GM19238 (cell line): ENCODE data around the gene ELMO1.

ENCODE experiments used
- DNase-seq: peaks from one replicate; pipeline ENCODE4 v3.0.0; 2011; ENCODE audit warnings: low spot score; ENCODE audit not compliant: insufficient read length

Gene ELMO1

DNA sequence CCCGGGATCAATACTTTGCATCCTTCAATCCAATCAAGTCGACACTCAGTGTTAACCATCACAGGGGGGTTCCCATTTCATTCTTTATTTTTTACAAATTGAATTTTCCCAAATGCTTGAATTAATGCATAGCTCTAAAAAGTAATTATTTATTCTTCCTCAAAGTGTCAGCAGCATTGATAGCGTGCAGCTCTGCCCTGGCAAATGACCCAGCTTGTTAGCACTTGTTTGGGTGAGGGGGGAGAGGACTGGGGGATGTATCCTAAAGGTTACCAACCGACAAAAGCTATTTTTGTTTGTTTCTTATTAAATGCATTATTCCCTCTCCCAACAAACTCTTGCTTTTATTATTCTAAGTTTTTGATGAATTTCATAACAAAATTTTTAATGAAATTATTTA, 27.0 kb upstream of the ELMO1 start:
- no peak for DNase-seq

DNA sequence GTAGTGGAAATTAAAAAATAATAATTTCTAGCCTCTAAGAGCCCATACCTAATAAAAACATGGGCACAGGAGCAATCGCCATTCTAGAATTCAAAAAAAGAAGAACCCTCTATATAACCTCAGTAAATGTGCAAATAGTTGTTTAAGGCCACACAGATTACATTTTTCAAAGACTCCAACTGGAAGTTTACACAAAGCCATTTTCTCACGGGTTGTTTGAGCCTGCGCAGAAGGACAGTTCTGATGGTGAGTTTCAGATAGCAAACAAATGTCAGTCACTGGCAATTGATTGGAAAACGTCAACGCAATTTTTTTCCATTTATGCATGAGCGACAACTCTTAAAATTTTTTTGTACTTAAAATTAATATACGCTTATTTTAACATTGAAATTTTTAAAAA, 23.0 kb upstream of the ELMO1 start:
- no peak for DNase-seq

- no peak for DNase-seq
Observed at GRCh38 chr7:37467002-37467401, 18.3 kb upstream of the ELMO1 start.

GRCh38 chr7:37462138-37462537, 13.5 kb upstream of the ELMO1 start:
- DNase-seq, result no peak

- no peak for DNase-seq
Observed at GRCh38 chr7:37455081-37455480, 6.4 kb upstream of the ELMO1 start.

GRCh38 chr7:37452346-37452745, 3.7 kb upstream of the ELMO1 start:
- DNase-seq, result no peak

GRCh38 chr7:37450035-37450434, 1.4 kb upstream of the ELMO1 start:
- no peak for DNase-seq

GRCh38 chr7:37449621-37450020, 957 bp upstream of the ELMO1 start:
- no peak for DNase-seq

- DNase-seq, result peak; percentile 20
Observed at GRCh38 chr7:37448011-37448635, 541 bp downstream of the ELMO1 start.

DNA sequence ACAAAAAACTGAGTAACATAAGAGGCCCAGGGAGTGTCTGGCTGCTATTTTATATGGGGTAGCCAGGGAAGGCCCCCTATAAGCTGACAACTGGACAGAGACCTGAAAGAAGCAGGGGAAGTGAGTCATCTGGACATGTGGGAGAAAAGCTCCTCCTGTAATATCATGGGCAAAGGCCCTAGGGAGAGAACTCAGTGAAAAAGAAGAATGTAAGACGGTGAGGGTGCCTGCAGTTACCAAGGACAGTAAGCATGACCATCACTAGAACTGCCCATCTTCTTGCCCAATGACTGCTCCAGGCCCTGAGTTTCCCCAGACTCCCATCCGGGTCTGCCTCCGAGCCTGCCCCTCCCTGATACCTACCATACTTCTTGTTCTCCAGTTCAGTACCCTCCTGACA, 2.3 kb downstream of the ELMO1 start:
- DNase-seq, result no peak

GRCh38 chr7:37445790-37446189, 2.9 kb downstream of the ELMO1 start:
- no peak for DNase-seq

GRCh38 chr7:37445064-37445723, 3.5 kb downstream of the ELMO1 start:
- DNase-seq, result no peak

- DNase-seq, result no peak
Observed at GRCh38 chr7:37443627-37444026, 5.0 kb downstream of the ELMO1 start.

DNA sequence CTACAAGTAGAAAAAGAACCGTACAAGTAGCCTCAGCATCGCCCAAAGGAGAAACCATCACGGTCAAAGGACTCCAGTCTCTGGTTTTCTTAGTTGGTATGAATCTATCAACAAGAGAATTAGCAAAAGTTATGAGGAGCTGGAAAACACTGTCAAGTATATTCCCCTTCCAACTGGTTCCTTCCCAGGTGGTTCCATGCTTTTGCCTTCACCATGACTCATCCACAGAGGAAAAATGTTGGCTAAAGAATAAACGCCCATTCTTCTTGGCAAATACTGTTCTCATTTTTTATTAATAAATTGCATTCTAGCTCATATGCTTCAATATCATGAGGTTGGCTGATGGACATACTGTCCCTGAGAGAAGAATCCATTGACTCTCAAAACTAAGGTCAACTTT, 6.4 kb downstream of the ELMO1 start:
- no peak for DNase-seq

DNA sequence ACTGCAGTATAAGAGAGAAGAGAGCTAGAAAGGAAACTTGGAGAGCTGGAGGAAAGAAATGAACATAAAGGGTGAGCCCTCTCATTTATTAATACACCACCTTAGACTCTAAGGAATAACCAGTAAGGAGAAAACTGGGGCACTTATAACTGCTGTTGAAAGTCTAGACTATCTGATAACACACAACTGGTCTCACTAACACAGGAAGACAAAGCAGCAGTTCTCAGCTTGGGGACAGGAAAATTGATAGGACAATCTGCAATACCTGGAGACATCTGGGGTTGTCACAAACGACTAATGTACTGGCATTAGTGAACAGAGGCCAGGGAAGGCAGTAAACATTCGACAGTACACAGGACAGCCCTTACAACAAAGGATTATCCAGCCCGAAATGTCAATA, 6.8 kb downstream of the ELMO1 start:
- DNase-seq, result no peak

- no peak for DNase-seq
Observed at GRCh38 chr7:37441386-37441760, 7.3 kb downstream of the ELMO1 start.

- no peak for DNase-seq
Observed at GRCh38 chr7:37440738-37441385, 7.8 kb downstream of the ELMO1 start.

- no peak for DNase-seq
Observed at GRCh38 chr7:37439653-37440026, 9.0 kb downstream of the ELMO1 start.

- DNase-seq, result no peak
Observed at GRCh38 chr7:37438906-37439652, 9.6 kb downstream of the ELMO1 start.

- DNase-seq, result no peak
Observed at GRCh38 chr7:37435156-37435855, 13.4 kb downstream of the ELMO1 start.

GRCh38 chr7:37434529-37434928, 14.1 kb downstream of the ELMO1 start:
- no peak for DNase-seq

GRCh38 chr7:37433166-37433565, 15.5 kb downstream of the ELMO1 start:
- no peak for DNase-seq
